GM18508 (cell line): Measurements from ENCODE around the gene AICDA.
A peak's percentile ranks its signal among the peaks of the same experiment; 100 is the strongest.
"Not testable (repeated sequence)": the region's sequence is repeated elsewhere in the genome, so short reads cannot be mapped to it uniquely, and the experiment has no call there.

Experiments used
- ATAC-seq: cut with Tn5 transposase; IDR thresholded peaks from one replicate; pipeline ENCODE4 v1.9.1; 2021; ENCODE audit warnings: moderate number of reproducible peaks; ENCODE audit not compliant: insufficient read depth, unreplicated experiment

AICDA gene

DNA sequence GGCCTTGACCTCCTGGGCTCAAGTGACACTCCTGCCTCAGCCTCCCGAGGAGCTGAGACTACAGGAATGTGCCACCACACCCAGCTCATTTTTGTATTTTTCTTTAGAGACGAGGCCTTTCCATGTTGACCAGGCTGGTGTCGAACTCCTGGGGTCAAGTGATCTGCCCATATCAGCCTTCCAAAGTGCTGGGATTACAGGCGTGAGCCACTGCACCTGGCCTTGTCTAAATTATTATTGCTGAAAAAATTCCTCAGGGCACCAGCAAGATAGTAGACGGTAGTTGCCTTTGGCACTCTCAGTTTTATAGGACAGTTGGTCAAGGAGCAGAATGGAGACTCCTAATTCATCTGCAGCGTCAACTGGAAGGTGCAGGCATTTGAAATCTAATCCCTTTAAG is 2.5 kb upstream of the AICDA start:
- ATAC-seq: no peak

GRCh38 chr12:8613881-8614280 is 1.2 kb upstream of the AICDA start:
- ATAC-seq: not testable (repeated sequence)

DNA sequence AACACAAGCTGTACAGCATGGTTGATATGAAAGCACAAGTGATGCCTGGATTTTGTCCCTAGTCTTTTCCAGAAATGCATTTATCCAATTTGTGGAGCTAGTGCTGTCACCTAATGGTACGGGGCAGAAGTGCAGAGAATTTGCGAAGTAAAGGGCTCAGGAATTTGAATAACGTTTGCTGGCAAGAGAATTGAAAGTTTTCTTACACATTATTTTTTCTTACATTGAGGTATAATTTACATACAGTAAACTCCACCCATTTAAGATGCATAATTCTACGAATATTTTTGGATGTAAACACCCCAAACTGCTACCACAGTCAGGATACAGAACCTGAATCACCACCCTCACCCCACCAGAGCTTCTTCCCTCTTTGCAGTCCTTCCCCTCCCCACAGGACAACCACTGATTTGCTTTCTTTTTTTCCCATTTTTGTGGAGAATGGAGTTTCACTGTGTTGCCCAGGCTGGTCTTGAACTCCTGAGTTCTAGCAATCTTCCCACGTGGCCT is 3.5 kb downstream of the AICDA start:
- ATAC-seq: no peak

DNA sequence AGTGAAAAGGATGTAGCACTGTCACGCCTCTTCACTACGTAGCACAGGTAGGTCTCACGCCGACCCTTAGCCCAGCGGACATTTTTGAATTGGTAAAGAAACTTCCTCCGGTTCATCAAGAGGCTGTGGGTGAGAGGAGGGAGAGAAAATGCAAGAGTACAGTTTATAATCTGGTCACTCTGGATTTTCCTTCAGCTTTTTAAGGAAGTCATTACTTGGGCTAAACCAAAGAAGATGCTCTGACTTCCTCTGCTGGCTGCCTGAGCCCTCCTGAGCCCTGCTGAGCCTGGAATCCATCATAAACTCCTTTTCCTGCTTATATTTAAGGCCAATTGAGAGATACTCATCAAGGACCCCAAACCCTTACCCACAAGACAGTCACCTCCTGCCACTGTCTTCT is 5.8 kb downstream of the AICDA start:
- ATAC-seq: no peak

DNA sequence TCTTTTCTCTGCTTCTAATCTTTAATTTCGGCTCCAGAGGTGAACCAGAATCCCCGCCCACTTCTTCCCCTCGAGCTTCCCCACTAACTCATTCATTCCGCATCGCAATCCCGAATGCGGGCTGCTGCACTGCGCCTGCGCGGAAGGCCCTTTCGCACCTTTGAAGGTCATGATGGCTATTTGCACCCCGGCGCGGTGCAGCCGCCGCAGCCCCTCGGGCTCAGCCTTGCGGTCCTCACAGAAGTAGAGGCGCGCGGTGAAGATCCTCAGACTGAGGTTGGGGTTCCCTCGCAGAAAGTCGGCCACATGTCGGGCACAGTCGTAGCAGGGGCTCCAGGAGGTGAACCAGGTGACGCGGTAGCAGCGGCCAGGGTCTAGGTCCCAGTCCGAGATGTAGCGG is 7.6 kb downstream of the AICDA start:
- no peak for ATAC-seq

GRCh38 chr12:8603856-8604255 is 8.8 kb downstream of the AICDA start:
- ATAC-seq: no peak

- no peak for ATAC-seq
Measured at GRCh38 chr12:8603286-8603685, 9.4 kb downstream of the AICDA start.

- no peak for ATAC-seq
Measured at GRCh38 chr12:8596561-8596960, 16.1 kb downstream of the AICDA start.

DNA sequence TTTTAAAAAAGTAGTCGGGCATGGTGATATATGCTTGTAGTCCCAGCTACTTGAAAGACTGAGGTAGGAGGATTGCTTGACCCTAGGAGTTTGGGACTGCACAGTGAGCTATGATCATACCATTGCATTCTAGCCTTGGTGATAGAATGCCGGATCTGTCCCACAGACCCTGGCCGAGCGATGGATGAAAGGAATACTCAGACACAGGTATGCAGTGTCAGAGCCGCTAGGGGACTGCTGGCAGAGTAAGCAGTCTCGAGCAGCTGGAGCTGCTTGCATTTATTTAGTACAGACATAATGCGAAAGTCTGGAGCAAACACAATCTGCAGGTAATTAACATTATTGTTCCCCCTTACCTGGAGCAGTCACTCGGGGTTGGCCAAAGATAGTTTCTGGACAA is 18.6 kb downstream of the AICDA start:
- ATAC-seq: no peak

DNA sequence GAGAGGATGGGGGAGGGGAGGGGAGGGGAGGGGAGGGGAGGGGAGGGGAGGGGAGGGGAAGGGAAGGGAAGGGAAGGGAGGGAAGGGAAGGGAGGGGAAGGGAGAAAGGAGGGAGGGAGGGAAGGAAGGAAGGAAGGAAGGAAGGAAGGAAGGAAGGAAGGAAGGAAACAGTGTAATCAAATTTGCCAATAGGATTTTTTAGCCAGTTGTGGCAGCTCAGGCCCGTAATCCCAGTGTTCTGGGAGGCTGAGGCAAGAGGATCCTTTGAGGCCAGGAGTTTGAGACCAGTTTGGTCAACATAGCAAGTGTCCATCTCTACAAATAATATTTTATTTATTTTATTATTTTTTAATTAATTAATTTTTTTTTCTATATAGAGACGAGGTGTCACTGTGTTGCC is 19.4 kb downstream of the AICDA start:
- ATAC-seq: no peak

DNA sequence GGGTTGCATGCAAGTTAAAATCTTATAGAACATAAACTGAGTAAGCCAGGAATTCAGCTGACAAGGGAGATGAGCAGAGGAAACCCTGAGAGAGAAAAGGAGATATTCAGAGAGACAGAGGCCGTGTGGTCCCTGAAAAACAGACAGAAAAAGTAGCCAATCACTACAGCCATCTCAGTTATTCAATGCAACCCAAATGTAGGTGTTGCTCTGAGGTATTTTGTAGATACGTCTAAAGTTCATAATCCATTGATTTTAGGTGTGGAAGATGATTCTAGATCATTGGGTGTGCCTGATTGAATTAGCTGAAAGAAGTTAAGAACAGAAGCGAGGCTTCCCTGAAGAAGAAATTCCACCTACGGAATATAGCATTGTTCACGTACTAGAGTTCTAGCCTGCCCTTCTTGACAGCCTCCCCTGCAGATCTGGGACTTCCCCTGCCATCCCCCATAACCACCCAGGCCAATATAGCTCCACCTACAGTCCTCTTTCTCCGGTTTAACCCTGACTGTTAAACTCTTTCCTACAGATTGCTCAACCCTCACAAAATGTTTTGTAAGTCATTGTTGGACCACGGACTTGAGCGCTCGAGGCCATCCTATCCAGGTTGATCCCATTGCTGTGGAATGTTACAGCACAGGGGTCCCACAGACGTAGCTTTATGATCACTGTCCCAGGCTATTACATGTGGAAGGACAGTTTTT is 21.7 kb downstream of the AICDA start:
- ATAC-seq: peak; percentile 63

- ATAC-seq: no peak
Measured at GRCh38 chr12:8589679-8590078, 23.0 kb downstream of the AICDA start.

DNA sequence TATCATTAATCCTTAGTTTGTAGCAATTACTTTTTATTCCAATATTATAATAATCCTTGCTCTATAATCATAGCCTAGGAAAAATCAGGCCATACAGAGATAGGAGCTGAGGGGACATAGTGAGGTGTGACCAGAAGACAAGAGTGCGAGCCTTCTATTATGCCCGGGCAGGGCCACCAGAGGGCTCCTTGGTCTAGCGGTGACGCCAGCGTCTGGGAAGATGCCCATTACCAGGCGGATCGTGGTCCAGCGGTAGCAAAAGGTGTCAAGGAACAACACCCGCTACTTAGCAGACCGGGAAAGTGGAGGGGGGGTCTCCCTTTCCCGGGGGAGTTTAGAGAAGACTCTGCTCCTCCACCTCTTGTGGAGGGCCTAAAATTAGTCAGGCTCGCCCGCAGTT is 28.2 kb downstream of the AICDA start:
- ATAC-seq: not testable (repeated sequence)

DNA sequence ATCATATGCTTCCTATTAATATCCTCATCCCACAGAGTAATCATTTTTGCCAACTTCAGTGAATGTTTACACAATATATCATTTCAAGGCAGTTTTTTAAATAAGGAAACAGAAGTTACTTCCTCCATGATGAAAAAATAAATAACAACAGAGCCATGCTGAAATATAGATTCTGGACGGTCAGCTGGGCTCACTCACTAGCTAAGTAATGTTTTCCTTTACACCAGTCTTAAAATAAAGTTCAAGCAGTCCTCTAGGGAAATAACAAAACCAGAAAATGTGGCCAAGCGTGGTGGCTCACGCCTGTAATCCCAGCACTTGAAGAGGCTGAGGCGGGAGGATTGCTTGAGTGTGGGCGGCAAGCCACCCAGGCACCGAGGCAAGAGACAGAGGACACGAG is 28.7 kb downstream of the AICDA start:
- no peak for ATAC-seq

GRCh38 chr12:8581098-8581784 is 31.4 kb downstream of the AICDA start:
- ATAC-seq: no peak

DNA sequence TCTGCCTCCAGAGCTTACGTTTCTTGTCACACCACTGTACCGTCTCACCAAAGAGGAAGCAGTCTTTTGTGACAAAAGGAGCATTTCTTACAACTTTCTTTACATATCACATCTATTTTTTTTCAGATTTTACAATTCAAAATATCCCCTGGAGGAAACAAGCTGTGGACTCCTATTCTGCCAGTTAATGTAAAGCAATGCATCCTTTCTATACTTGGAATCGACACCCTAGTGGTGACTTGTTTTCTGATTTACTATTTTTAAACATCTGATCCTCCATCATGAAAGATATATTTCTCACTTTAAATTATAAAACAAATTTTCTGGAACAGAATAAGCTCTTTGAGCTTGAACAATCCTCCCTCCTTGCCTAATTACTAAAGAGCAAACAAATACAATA is 34.8 kb downstream of the AICDA start:
- ATAC-seq: no peak

GRCh38 chr12:8572507-8572906 is 40.2 kb downstream of the AICDA start:
- ATAC-seq: no peak

GRCh38 chr12:8566525-8566924 is 46.1 kb downstream of the AICDA start:
- no peak for ATAC-seq

DNA sequence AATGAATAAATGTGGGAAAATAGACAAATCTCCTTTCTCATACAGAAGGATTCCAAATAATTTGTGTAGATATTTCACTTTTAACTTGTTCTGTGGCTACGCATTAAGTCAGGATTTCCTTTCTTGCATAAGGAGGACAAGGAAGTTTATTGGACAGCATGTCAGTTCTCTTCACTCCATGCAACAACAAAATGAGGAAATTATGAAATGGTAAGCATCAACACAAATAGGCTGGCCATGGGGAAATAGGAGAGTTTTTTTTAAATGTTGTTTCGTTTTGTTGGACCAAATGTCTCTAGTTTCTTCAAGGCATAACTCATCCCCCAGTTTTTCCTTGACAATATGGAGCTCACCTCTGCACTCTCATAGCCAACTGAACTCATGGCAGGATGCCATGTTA is 46.6 kb downstream of the AICDA start:
- not testable (repeated sequence) for ATAC-seq

- ATAC-seq: no peak
Measured at GRCh38 chr12:8564656-8565055, 48.0 kb downstream of the AICDA start.

DNA sequence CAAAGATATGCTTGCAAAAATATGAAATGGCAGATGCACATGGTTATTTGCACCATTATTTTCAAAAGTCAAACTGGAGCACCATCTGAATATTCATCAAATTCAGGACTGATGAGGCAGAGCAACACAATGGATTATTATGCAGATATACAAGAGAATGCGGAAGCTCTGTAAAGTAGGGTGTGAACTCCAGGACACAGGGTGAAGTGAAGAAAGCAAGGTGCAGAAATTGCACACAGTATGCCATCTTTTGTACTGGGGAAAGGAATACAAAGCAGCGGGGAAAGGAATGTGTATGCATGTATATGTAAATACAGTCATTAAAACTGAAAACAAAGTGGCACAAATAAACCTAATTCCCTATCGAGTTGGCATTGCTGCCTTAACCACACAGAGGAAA is 49.3 kb downstream of the AICDA start:
- no peak for ATAC-seq

DNA sequence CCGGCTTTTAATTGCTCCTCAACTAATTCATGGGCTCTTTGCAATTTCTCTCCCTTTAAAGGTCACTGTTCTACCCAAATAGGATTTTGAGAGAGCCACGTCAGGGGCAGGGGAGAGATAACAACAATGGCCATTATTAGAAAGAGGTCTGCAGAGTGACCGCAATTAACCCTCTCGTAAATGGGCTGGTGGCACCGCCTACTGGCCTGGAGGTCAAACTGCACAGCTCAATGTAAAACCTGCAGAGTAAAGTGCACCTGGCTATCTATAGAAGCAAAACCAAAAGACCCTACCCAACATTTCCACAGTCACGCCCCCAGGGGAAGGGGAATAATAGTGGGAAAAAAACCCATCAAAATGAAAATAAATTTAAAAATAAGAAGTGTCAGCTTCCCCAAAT is 50.3 kb downstream of the AICDA start:
- no peak for ATAC-seq
